Activated naive CD8-positive, alpha-beta T cell treated with anti-CD3 and anti-CD28 coated beads, Interleukin-2, amount 10 ng/mL, durations not matched to agents 7 days and 5 days (primary cell): ENCODE data around the gene HDAC4. TPM values are rescaled to one million over a fixed set of nuclear protein-coding genes. Genes with fewer than 3 reads are reported as not detected.

Experiments used
- ATAC-seq: fragments of 150-1000 bp; cut with Tn5 transposase; one replicate; pipeline ENCODE4 v1.10.0; 2021; ENCODE audit warnings: low read depth, moderate library complexity
- POLR2A ChIA-PET: fragments of 350-600 bp; sonication (Branson Sonifier 250); formaldehyde crosslinking; loops from one replicate; lab custom pipeline; 2021; ENCODE audit warnings: antibody characterized with exemption; lab: Charles Lee
- DNase-seq: peaks from one replicate; pipeline ENCODE4 v3.0.0; 2021
- H3K27ac Mint-ChIP-seq: one replicate; pipeline ENCODE4 v1.8.0; 2022; ENCODE audit warnings: mild to moderate bottlenecking, mixed read lengths
- H3K27me3 Mint-ChIP-seq: one replicate; pipeline ENCODE4 v1.8.0; 2022; ENCODE audit warnings: mild to moderate bottlenecking, moderate library complexity, mixed read lengths
- H3K36me3 Mint-ChIP-seq: one replicate; pipeline ENCODE4 v1.8.0; 2021; ENCODE audit warnings: mild to moderate bottlenecking, mixed read lengths
- H3K4me1 Mint-ChIP-seq: one replicate; pipeline ENCODE4 v1.8.0; 2021; ENCODE audit warnings: mixed read lengths
- H3K4me3 Mint-ChIP-seq: one replicate; pipeline ENCODE4 v1.8.0; 2022; ENCODE audit warnings: mild to moderate bottlenecking, moderate library complexity, mixed read lengths
- H3K9me3 Mint-ChIP-seq: one replicate; pipeline ENCODE4 v1.8.0; 2021; ENCODE audit warnings: mixed read lengths
- total RNA-seq, 2 experiments: library from RNA; stranded (reverse); gene quantifications; one replicate each; pipeline ENCODE4 v1.2.3, GENCODE V29; 2021

The HDAC4 gene
- total RNA-seq, 2 experiments from 2014 or later: 54.0 to 57.4 TPM

DNA sequence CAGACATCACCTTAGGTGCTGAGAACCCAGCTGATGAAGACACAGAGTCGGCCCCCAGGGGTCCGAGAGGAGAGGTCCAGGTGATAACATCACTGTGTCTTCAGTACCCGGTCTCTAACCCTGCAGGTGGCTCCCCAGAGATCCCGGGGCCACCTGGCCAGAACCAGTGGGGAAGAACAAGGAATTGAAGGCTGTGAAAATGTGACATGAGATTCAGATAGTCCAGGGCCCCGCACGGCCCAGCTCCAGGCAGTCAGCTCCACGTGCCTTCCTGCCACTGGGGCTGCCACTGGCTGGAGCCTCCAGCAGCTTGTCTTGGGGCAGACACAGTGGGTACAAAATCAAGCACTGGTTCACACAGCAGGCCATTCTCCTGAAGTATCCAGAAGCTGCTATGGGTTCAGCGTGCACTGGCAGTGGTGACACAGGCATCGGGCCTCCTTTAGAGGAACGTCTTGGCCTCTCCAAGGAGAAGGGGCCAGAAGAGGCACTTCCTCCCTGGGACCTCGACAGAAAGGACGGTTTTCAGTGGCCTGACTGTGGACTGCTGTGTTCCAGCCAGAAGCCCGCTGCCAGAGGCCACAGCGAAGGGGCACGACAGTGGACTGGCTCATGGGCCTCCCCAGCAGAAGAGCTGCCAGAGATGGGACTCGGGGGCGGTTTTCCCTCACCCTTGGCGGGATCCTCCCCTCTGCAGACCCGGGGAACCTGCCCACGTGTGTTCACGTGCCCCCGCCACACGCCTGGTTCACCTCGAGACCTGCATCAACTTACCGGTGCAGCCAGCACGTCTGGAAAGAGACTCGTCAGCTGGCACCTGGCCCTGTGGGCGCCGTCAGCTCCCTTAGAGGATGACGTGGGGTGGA, 150.4 kb downstream of the HDAC4 start:
- peaks cover 23% of the 10 kb centered on the region for H3K4me1 Mint-ChIP-seq
- ATAC-seq (no peak), DNase-seq (no peak)
- peaks cover 2% of the 10 kb centered on the region for H3K27me3 Mint-ChIP-seq
- H3K9me3 Mint-ChIP-seq: no peaks in the 10 kb centered on the region
- no peak overlapping the region for H3K4me3 Mint-ChIP-seq
- H3K27ac Mint-ChIP-seq: no peak overlapping the region
- POLR2A ChIA-PET: no interaction called here
- peaks cover 9% of the 10 kb centered on the region for H3K36me3 Mint-ChIP-seq

DNA sequence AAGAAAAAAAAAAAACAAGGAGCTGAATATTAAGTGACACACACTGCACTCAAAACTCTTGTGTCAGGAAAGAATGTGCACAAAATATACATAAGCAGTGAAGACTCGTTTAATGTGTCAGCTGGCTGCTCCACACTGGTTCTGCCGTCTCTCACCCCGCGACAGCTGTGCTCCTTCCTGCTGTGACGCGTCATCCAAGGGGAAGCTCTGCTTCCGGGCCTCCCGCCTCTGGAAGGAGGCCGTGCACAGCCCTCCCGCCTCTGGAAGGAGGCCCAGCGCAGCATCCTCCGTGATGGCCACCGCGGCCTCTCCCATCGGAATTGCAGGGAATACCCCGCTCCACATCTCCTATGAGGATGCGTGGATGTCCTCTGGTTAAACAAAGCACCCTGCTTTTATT, 151.0 kb downstream of the HDAC4 start:
- ATAC-seq (no peak), DNase-seq (no peak)
- Mint-ChIP-seq H3K27ac (no peak overlapping the region), H3K36me3 (peaks cover 11% of the 10 kb centered on the region), H3K4me1 (peaks cover 23% of the 10 kb centered on the region), H3K4me3 (no peak overlapping the region), H3K27me3 (peaks cover 2% of the 10 kb centered on the region), H3K9me3 (no peaks in the 10 kb centered on the region)
- POLR2A ChIA-PET: no interaction called here

DNA sequence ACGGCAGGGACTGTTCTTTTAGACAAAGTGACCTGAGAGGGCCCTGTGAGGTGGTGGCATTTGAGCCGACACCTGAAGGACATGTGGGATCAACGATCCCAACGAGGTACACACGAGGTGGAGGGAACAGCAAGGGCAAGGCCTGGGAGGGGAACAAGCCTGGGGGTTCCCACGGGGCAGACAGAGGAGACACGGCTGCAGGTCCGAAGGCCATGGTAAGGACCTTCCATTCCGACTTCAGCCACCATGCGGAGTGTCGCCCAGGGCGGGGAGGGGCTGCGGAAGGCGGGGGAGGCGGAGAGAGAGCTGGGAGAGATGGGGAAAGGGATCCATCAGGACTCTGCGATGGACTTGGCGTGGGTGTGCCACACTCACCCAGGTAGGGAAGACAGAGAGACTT, 151.8 kb downstream of the HDAC4 start:
- Mint-ChIP-seq H3K4me3 (no peak overlapping the region), H3K36me3 (peaks cover 11% of the 10 kb centered on the region), H3K4me1 (peaks cover 19% of the 10 kb centered on the region), H3K27me3 (peaks cover 2% of the 10 kb centered on the region), H3K9me3 (no peaks in the 10 kb centered on the region), H3K27ac (no peak overlapping the region)
- POLR2A ChIA-PET: no interaction called here
- ATAC-seq: no peak
- DNase-seq: no peak

DNA sequence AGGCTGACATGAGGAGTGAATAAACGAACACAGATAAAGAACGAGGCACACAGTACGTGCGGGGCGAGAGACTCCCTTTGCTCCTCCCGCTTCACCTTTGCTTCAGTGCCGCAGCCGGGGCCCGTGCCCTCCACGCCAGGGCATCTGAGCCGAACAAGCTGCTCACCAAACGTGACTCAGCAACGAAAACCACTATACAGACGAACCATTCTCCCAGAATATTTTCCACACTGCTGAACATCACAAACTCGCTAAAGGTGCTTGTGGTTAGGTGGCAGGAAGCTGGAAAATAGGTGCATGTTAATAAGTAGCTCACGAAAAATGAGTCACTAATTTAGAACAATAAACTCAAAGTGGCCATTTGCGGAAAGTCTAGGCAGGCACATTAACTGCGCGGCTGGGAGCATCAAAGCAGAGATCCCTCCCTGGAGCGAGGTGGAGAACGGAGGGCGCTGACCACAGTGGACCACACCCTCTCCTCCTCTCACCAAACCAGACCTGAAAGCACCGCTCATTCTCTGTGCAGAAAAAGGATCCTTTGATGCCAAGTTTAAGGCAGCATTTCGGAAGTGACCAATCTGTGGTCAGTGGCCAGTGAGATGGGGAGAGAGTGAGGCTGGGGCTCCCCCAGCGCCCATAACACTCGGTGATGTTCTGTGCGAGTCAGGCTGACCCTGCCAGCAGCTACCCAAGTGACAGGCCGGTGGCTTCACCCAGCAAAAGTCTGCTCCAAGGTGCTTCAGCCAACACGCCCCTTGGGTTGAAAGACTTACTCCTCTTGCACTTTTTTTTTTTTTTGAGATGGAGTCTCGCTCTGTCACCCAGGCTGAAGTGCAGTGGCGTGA, 153.2 kb downstream of the HDAC4 start:
- H3K36me3 Mint-ChIP-seq: peaks cover 12% of the 10 kb centered on the region
- ATAC-seq (no peak), DNase-seq (no peak)
- peaks cover 2% of the 10 kb centered on the region for H3K27me3 Mint-ChIP-seq
- H3K4me3 Mint-ChIP-seq: no peak overlapping the region
- H3K4me1 Mint-ChIP-seq: peaks cover 12% of the 10 kb centered on the region
- no peak overlapping the region for H3K27ac Mint-ChIP-seq
- POLR2A ChIA-PET: no interaction called here
- H3K9me3 Mint-ChIP-seq: no peaks in the 10 kb centered on the region

DNA sequence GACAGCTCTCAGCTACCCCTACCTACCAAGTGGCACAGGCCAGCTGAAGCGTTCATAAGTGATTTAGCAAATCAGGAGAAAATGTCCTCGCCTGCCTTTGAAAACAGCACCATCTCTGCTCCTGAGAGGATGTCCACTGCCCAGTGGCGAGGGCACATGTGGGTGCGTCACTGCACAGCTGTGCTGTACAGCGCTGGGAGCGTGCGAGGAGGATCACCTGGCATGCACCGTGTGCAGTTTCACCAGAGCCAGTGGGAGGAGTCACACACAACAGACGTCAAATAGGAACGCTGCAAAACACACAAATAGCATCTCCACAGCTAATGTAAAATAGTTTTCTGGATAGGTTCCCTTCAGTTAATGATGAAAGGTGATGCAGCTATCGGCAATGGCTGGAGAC, 154.1 kb downstream of the HDAC4 start:
- H3K27me3 Mint-ChIP-seq: peaks cover 2% of the 10 kb centered on the region
- DNase-seq (no peak), ATAC-seq (no peak)
- H3K36me3 Mint-ChIP-seq: peaks cover 13% of the 10 kb centered on the region
- no peak overlapping the region for H3K4me3 Mint-ChIP-seq
- POLR2A ChIA-PET: no interaction called here
- peaks cover 13% of the 10 kb centered on the region for H3K4me1 Mint-ChIP-seq
- H3K9me3 Mint-ChIP-seq: no peaks in the 10 kb centered on the region
- H3K27ac Mint-ChIP-seq: no peak overlapping the region

DNA sequence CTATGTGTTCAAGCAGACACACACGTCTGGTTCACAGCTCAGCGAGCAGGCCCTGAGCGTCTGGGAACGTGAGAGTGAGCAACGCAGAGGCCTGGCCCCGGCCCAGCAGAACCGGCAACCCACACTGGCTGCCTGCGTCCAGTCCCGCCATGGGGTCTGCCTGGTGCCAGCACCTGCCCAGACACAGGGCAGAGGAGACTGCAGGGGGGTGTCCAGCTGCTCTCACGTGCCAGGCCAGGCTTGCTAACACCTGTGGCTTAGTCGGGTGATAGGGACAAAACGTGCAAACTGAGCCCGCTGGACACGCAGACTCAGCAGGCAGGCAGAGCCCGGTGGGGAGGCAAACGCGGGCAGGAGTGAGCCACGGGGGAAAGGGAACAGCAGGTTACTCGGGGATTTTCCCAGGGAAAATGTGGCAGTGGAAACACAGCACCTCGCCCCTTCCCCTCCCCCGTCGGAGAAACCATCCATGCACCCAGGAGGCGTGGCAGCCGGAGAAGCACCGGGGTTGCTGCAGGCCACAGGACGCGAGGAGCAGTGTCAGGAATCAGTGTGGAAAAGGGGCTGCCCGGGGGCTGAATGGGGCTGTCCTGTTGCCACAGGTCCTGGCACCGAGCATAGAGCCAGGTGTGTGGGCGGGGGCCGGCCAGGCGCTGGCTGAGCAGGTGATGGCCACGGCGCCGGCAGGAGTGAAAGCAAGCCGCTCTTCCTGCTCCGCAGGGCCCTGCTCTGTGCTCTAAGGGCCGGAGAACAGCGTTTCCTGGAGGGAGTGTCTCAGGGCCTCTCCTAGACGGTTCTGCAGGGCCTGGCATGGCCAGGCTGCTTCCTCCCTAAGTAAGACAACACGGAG, 154.7 kb downstream of the HDAC4 start:
- Mint-ChIP-seq H3K4me1 (peaks cover 11% of the 10 kb centered on the region), H3K9me3 (no peaks in the 10 kb centered on the region), H3K27me3 (peaks cover 2% of the 10 kb centered on the region), H3K27ac (no peak overlapping the region), H3K4me3 (no peak overlapping the region), H3K36me3 (peaks cover 11% of the 10 kb centered on the region)
- POLR2A ChIA-PET: no interaction called here
- ATAC-seq (no peak), DNase-seq (no peak)

DNA sequence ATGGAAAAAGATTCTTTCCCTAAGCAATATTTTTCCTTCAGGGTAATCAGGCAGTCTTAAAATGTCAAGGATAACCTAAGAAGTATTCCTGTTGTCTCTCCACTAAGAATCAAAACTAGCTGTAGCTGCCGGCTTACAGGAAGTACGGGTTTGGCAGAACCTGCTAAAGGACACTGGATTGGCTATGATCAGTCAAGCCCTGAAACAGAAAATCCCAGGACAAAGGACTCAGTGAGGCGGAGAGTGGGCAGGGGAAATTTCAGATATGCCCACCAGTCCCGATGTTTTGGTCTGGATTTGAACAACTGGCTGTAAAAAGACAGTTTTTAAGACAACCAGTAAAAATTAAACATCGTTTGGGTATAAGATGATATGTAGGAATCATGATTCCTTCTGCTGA, 155.7 kb downstream of the HDAC4 start:
- no peak overlapping the region for H3K4me3 Mint-ChIP-seq
- no peaks in the 10 kb centered on the region for H3K9me3 Mint-ChIP-seq

DNA sequence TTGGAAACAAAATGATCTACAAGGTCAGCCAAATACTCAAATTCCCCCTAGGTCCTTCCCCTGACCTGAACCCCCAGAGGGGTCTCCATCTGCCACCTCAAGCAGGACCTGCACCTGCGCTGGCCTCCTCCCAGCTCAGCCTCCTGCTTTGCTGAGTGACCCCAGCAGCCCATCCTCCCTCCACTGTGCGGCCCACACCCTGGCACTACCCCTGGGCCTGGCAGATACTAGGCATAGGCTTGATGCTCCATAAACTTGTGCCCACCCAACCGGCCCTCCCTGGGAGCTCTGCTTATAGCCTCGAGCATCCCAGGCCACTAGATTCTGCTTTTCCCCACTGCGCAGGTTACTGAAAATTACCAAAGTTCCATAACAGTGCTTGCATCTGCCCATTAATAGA, 156.2 kb downstream of the HDAC4 start:
- POLR2A ChIA-PET: interaction anchor here (0.6 kb wide), 1 partner anchor 128 kb away, joined by 3 read pairs; no protein-coding TSS in a partner anchor
- Mint-ChIP-seq H3K36me3 (peaks cover 13% of the 10 kb centered on the region), H3K4me3 (no peak overlapping the region), H3K27me3 (peaks cover 2% of the 10 kb centered on the region), H3K9me3 (no peaks in the 10 kb centered on the region), H3K4me1 (peaks cover 11% of the 10 kb centered on the region), H3K27ac (no peak overlapping the region)
- DNase-seq: no peak
- ATAC-seq: no peak

More for the DNA sequence above, 155.7 kb downstream of the HDAC4 start:
- POLR2A ChIA-PET: no interaction called here
- Mint-ChIP-seq H3K4me1 (peaks cover 11% of the 10 kb centered on the region), H3K27ac (no peak overlapping the region), H3K36me3 (peaks cover 11% of the 10 kb centered on the region), H3K27me3 (peaks cover 2% of the 10 kb centered on the region)
- DNase-seq (no peak), ATAC-seq (no peak)

DNA sequence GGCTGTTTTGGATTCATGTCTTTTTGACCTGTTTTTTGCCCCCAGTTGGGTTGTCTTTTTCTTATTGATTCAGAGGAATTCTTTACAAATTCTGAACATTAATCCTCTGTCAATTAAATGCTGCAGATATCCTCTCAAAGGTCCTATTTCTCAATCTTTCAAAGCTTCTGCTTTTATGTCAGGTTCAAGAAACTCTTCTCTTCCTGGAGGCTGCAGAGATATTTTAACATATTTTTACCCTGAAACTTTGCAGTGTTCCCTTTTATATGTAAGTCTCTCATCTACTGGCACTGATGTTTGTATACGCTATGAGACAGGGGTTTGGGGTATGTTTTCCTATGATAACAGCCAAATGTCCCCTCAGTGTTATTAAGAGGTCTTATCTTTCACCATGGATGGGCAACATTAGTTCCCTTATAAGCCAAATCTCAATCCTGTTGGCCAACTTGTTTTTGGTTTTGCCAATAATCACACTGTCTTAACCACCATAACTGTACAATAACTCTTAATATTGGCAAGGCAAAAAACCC, 159.3 kb downstream of the HDAC4 start:
- H3K9me3 Mint-ChIP-seq: no peaks in the 10 kb centered on the region
- no peak overlapping the region for H3K4me3 Mint-ChIP-seq
- peaks cover 2% of the 10 kb centered on the region for H3K27me3 Mint-ChIP-seq
- no peak for ATAC-seq
- DNase-seq: no peak
- H3K27ac Mint-ChIP-seq: no peak overlapping the region
- POLR2A ChIA-PET: no interaction called here
- peaks cover 17% of the 10 kb centered on the region for H3K36me3 Mint-ChIP-seq
- peaks cover 22% of the 10 kb centered on the region for H3K4me1 Mint-ChIP-seq

DNA sequence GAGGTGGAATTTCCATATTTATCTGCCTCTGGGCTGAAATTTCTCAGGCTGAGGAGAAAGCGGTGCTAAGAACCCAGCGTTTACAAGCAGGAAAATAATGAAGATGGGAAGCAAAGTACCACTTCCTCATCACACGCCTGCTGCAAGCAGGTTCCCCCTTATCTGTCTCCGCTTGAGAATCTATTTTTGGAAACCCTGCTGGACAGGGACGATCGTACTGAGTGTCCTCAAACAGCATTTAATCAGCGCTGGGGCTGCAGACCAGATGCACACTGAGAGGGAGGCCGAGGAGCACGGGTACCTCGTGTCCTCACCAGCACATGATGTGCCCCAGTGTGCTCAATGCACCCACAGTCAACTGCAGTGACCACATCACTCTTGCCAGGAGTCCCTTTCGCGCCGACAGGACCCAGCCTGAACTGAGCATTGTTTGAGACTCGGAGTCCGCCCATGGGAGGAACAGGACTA, 160.4 kb downstream of the HDAC4 start:
- DNase-seq: no peak
- H3K9me3 Mint-ChIP-seq: no peaks in the 10 kb centered on the region
- POLR2A ChIA-PET: no interaction called here
- ATAC-seq: no peak
- H3K36me3 Mint-ChIP-seq: peaks cover 16% of the 10 kb centered on the region
- H3K27me3 Mint-ChIP-seq: peaks cover 2% of the 10 kb centered on the region
- peaks cover 22% of the 10 kb centered on the region for H3K4me1 Mint-ChIP-seq
- no peak overlapping the region for H3K4me3 Mint-ChIP-seq
- H3K27ac Mint-ChIP-seq: no peak overlapping the region

DNA sequence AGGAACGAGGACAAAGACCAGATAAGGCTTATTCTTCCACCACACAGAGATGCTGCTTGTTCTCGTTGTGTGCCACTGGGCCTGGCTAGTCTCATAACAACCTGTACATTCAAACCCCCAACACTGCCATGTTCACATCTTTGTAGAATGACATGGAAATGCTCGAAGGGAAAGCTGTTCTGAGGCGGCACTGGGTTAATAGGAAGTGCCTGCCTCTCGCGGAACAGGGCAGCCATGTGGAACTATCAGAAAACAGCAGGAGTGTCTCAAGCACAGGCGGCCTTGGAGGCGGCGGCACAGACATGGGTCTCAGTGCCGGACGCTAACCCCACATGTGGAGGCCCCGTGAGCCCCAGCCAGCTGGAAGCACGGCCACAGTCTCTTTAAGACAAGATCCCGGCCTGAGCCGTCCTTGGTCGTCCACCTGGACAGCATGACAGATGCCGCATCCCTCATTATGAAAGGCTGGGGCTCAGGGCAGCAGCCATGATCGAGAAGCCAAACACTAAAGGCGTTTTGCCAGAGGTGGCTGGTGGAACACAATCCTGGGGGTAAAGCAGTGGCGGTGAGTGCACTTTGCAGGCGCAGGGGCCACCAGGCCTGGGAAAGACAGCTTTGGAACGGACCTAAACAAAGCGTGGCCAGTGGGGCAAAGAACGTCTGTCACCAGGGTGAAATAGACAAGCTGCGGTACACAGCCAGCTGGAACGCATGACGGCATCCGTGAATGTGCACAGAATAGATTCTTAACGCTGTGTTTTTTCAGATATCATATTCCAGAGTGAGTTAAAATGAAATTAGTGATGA, 161.0 kb downstream of the HDAC4 start:
- peaks cover 18% of the 10 kb centered on the region for H3K36me3 Mint-ChIP-seq
- no peak overlapping the region for H3K4me3 Mint-ChIP-seq
- no peak overlapping the region for H3K27ac Mint-ChIP-seq
- no peaks in the 10 kb centered on the region for H3K9me3 Mint-ChIP-seq
- H3K27me3 Mint-ChIP-seq: peaks cover 2% of the 10 kb centered on the region
- POLR2A ChIA-PET: no interaction called here
- ATAC-seq (no peak), DNase-seq (no peak)
- peaks cover 20% of the 10 kb centered on the region for H3K4me1 Mint-ChIP-seq

DNA sequence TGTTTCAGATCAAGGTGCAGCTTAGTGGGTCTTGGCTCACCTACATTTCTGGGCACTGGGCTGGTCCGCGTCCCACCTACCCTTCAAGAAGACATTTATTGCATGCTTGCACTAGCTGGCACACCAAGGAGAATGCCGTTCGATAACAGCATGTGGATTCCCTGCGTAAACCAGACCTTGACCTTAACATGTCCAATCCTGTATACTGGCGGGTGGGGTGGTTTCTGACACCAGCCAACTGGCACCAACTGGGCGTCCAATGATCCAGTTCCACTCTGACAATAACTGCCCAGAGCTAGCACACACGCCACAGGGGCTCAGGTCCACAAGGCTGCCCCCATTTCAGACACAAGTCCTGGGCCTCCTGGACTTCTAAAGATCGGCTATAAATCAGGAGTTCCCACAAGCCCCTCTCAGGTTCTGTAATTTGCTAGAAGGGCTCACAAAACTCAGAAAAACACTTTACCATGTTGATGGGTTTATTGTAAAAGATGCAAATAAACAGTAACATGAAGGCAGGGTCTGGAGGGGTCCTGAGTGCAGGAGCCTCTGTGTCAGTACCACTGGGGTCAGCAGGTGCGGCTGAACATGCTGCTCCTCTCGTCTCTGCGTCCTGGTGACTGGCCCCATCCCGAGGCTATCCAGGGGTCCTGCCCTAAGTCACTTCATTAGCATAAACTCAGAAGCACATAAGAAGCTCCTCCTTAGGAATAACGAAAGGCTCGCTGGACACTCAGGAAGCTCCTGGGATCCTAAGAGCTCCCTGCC, 161.8 kb downstream of the HDAC4 start:
- Mint-ChIP-seq H3K4me1 (peaks cover 20% of the 10 kb centered on the region), H3K27ac (no peak overlapping the region), H3K4me3 (no peak overlapping the region), H3K9me3 (no peaks in the 10 kb centered on the region), H3K27me3 (peaks cover 2% of the 10 kb centered on the region), H3K36me3 (peaks cover 19% of the 10 kb centered on the region)
- no peak for ATAC-seq
- POLR2A ChIA-PET: no interaction called here
- no peak for DNase-seq
